Measurements from ENCODE around the gene CHD9.
A peak's percentile ranks its signal among the peaks of the same experiment; 100 is the strongest.

The CHD9 gene

DNA sequence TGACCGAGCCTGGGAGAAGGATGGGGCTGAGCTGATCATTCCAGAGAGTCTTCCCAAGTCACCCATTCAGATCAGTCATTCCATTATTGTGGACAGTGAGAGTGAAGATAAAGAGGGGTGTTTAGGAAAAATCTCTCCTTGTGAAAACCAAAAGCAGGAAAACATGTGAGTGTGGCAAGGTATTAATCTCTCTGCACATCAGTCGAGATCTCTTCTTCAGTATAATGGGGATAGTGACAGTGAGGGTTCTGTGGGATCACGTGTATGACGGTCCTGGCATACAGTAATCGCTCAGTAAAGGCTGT lies 35.4 kb downstream of the CHD9 start:
- Histone ChIP-seq H3K9ac (ENCODE audit: low read length) (no peak overlapping the region), H3K4me3 (ENCODE audit: low read depth in 1 of 2, low read length in 2 of 2) (peak overlapping the region in 1 of 2 donors; percentile 19)

DNA sequence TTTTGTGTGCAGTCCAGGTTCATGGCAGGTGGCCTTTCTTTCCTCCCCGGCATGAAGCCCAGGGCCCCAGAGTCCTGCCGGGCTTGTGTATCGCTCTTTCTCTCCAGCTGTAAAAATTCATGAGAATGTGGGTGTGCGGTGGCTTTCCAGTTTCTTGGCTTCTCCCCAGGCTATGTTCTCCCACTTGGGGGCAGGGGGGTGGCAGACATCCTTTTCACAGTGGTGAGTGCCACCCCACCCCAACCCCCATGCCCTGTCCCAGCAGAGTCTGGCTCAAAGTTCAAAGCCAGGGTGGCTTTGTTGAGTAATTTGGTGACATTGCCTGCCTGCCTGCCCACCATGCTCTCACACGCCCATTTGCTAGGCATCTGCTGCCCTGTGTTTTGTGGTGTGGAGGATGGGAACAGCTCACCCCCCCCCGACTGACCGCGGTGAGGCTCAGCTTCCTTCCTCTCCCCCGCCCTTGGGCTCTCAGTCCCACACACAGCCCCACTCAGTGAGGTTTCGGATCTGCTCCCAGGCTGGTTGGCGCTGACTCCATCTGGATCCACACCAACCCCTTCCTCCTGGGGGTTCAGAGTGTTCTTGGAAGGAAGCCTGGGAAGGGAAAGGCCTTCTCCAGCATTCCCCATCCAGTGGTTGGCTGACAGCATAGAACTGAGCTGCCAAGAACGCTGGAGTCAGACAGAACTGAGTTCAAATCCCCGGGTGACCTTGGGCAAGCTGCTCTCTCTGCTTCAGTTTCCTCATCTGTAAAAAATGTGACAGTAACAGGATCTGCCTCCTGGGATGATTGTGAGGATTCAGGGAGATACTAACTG lies 36.0 kb downstream of the CHD9 start:
- H3K9ac ChIP-seq (ENCODE audit: low read length) = no peak overlapping the region
- H3K36me3 ChIP-seq (ENCODE audit: insufficient read depth, low read length) = no peaks in the 10 kb centered on the region
- peaks cover 61% of the 10 kb centered on the region for H3K4me1 ChIP-seq (ENCODE audit: insufficient read depth, low read length)

More for the DNA sequence above, 35.4 kb downstream of the CHD9 start:
- no peaks in the 10 kb centered on the region for H3K27me3 ChIP-seq (ENCODE audit: control insufficient read depth in 1 of 2, insufficient read depth in 2 of 2, low read length in 2 of 2)
- H3K36me3 ChIP-seq (ENCODE audit: insufficient read depth, low read length) = no peaks in the 10 kb centered on the region
- no peaks in the 10 kb centered on the region for H3K9me3 ChIP-seq (ENCODE audit: low read length)
- H3K4me1 ChIP-seq (ENCODE audit: insufficient read depth, low read length) = peaks cover 61% of the 10 kb centered on the region
- H3K27ac ChIP-seq (ENCODE audit: low read depth, low read length) = peak overlapping the region; percentile 94

GRCh38 chr16:53091466-53092211 lies 36.8 kb downstream of the CHD9 start:
- peak overlapping the region; percentile 94 for H3K27ac ChIP-seq (ENCODE audit: low read depth, low read length)
- no peaks in the 10 kb centered on the region for H3K9me3 ChIP-seq (ENCODE audit: low read length)
- H3K4me1 ChIP-seq (ENCODE audit: insufficient read depth, low read length) = peaks cover 54% of the 10 kb centered on the region
- no peak overlapping the region for H3K4me3 ChIP-seq (ENCODE audit: low read depth in 1 of 2, low read length in 2 of 2)
- H3K9ac ChIP-seq (ENCODE audit: low read length) = no peak overlapping the region
- H3K36me3 ChIP-seq (ENCODE audit: insufficient read depth, low read length) = no peaks in the 10 kb centered on the region
- no peaks in the 10 kb centered on the region for H3K27me3 ChIP-seq (ENCODE audit: control insufficient read depth in 1 of 2, insufficient read depth in 2 of 2, low read length in 2 of 2)

More for the DNA sequence above, 36.0 kb downstream of the CHD9 start:
- Histone ChIP-seq H3K4me3 (ENCODE audit: low read depth in 1 of 2, low read length in 2 of 2) (peak overlapping the region in 1 of 2 donors; percentile 19), H3K9me3 (ENCODE audit: low read length) (no peaks in the 10 kb centered on the region), H3K27me3 (ENCODE audit: control insufficient read depth in 1 of 2, insufficient read depth in 2 of 2, low read length in 2 of 2) (no peaks in the 10 kb centered on the region), H3K27ac (ENCODE audit: low read depth, low read length) (peak overlapping the region; percentile 94)

DNA sequence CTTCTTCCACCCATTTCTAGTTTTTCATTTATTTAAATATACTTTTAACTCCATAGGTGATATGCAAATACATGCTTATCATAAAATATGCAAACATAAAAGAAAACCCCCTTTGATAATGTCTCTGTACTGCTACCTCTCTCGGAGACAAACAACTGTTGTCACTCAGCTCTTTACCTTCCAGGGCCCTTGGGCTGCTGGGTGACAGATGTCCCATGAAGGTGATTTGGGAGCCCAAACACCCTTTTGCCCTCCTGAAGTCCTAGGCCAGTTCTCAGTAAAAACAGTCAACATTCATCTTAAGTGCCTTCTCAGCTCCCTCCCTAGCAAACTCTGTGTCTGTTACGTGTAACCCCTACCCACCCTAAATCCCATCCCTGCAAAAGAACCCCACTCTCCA lies 37.5 kb downstream of the CHD9 start:
- H3K27me3 ChIP-seq (ENCODE audit: control insufficient read depth in 1 of 2, insufficient read depth in 2 of 2, low read length in 2 of 2) = no peaks in the 10 kb centered on the region
- no peaks in the 10 kb centered on the region for H3K9me3 ChIP-seq (ENCODE audit: low read length)
- H3K9ac ChIP-seq (ENCODE audit: low read length) = no peak overlapping the region
- H3K27ac ChIP-seq (ENCODE audit: low read depth, low read length) = peak overlapping the region; percentile 94
- H3K4me3 ChIP-seq (ENCODE audit: low read depth in 1 of 2, low read length in 2 of 2) = no peak overlapping the region
- peaks cover 47% of the 10 kb centered on the region for H3K4me1 ChIP-seq (ENCODE audit: insufficient read depth, low read length)
- no peaks in the 10 kb centered on the region for H3K36me3 ChIP-seq (ENCODE audit: insufficient read depth, low read length)

DNA sequence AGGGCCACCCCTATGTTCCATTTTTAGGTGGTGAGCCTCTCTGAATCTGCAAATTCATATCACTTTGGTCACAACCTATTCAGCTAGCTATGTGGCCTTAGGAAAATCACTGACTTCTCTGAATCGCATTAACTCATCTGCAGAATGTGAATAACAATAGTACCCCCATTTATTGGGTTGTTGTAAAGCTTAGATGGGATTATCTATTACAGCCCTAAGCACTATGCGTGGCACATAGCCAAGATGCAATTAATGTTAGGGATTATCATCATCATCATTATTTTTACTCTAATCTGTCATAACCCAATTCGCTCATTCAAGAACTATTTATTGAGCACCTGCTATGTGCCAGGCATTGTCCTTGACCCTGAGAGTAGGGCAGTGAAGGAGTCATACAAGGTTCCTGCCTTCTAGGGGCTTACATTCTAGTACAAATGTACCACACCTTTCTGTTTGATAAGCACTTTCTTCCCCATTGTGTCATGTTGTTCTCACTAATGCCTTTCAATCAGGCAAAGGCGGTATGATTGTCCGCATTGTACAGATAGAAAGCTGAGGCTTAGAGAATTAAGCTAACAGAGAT lies 38.5 kb downstream of the CHD9 start:
- no peaks in the 10 kb centered on the region for H3K36me3 ChIP-seq (ENCODE audit: insufficient read depth, low read length)
- H3K4me3 ChIP-seq (ENCODE audit: low read depth in 1 of 2, low read length in 2 of 2) = no peak overlapping the region
- H3K27me3 ChIP-seq (ENCODE audit: control insufficient read depth in 1 of 2, insufficient read depth in 2 of 2, low read length in 2 of 2) = no peaks in the 10 kb centered on the region
- H3K9me3 ChIP-seq (ENCODE audit: low read length) = no peaks in the 10 kb centered on the region
- H3K27ac ChIP-seq (ENCODE audit: low read depth, low read length) = peak overlapping the region; percentile 10
- no peak overlapping the region for H3K9ac ChIP-seq (ENCODE audit: low read length)
- peaks cover 42% of the 10 kb centered on the region for H3K4me1 ChIP-seq (ENCODE audit: insufficient read depth, low read length)

GRCh38 chr16:53094013-53094630 lies 39.3 kb downstream of the CHD9 start:
- Histone ChIP-seq H3K4me1 (ENCODE audit: insufficient read depth, low read length) (peaks cover 50% of the 10 kb centered on the region), H3K4me3 (ENCODE audit: low read depth in 1 of 2, low read length in 2 of 2) (no peak overlapping the region), H3K27me3 (ENCODE audit: control insufficient read depth in 1 of 2, insufficient read depth in 2 of 2, low read length in 2 of 2) (no peaks in the 10 kb centered on the region)

GRCh38 chr16:53097190-53097589 lies 42.4 kb downstream of the CHD9 start:
- no peak overlapping the region for H3K9ac ChIP-seq (ENCODE audit: low read length)
- no peaks in the 10 kb centered on the region for H3K9me3 ChIP-seq (ENCODE audit: low read length)
- H3K36me3 ChIP-seq (ENCODE audit: insufficient read depth, low read length) = no peaks in the 10 kb centered on the region
- no peak overlapping the region for H3K4me3 ChIP-seq (ENCODE audit: low read depth in 1 of 2, low read length in 2 of 2)
- peaks cover 51% of the 10 kb centered on the region for H3K4me1 ChIP-seq (ENCODE audit: insufficient read depth, low read length)
- H3K27me3 ChIP-seq (ENCODE audit: control insufficient read depth in 1 of 2, insufficient read depth in 2 of 2, low read length in 2 of 2) = no peaks in the 10 kb centered on the region
- H3K27ac ChIP-seq (ENCODE audit: low read depth, low read length) = no peak overlapping the region

More at GRCh38 chr16:53094013-53094630, 39.3 kb downstream of the CHD9 start:
- H3K27ac ChIP-seq (ENCODE audit: low read depth, low read length) = no peak overlapping the region
- H3K9me3 ChIP-seq (ENCODE audit: low read length) = no peaks in the 10 kb centered on the region
- no peak overlapping the region for H3K9ac ChIP-seq (ENCODE audit: low read length)
- H3K36me3 ChIP-seq (ENCODE audit: insufficient read depth, low read length) = no peaks in the 10 kb centered on the region

- H3K4me3 ChIP-seq (ENCODE audit: low read depth in 1 of 2, low read length in 2 of 2) = peak overlapping the region in 1 of 2 donors; percentile 44
- H3K27me3 ChIP-seq (ENCODE audit: control insufficient read depth in 1 of 2, insufficient read depth in 2 of 2, low read length in 2 of 2) = no peaks in the 10 kb centered on the region
- H3K9ac ChIP-seq (ENCODE audit: low read length) = peak overlapping the region; percentile 87
- peak overlapping the region; percentile 87 for H3K27ac ChIP-seq (ENCODE audit: low read depth, low read length)
- peaks cover 45% of the 10 kb centered on the region for H3K4me1 ChIP-seq (ENCODE audit: insufficient read depth, low read length)
- no peaks in the 10 kb centered on the region for H3K36me3 ChIP-seq (ENCODE audit: insufficient read depth, low read length)
- no peaks in the 10 kb centered on the region for H3K9me3 ChIP-seq (ENCODE audit: low read length)
Measured at GRCh38 chr16:53098526-53099317, 43.9 kb downstream of the CHD9 start.

DNA sequence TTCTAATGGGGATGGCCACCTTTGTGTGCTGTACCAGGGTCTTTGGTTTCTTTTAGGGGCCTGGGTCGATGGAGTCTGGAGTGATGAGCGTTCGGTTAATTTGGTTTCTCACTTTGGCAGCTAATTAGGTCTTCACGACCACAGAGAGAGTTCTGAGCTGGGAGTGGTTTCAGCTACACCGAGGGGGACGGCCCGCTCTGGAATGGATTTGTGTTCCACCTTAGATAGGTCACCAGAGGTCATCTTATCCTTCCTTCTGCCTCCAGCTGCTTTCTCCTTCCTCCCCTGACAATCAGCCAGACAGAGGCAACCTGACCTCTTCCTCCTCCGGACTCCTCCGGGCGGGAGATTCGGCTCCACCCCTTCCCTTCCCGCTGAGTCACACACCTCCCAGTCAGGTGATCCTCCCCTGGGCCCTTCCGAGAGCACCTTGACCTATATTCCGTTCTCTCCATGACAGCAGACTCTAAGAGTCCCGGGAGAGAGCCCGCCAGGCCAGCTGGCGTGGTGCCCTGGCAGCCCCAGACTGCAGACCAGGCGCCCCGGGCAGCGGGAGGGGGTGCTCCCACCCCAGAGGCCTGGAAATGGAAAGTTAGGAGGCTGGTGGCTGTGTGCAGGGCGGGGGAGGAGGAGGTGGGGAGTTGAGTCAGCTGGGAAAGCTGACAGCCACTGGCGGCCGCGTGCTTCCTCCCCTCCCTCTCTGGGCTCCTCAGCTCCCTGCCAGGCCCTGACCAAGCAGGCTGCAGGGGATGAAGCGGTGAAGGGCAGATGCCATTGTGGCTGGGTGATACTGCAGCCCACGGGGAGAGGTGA lies 44.7 kb downstream of the CHD9 start:
- Histone ChIP-seq H3K4me1 (ENCODE audit: insufficient read depth, low read length) (peaks cover 39% of the 10 kb centered on the region), H3K4me3 (ENCODE audit: low read depth in 1 of 2, low read length in 2 of 2) (peak overlapping the region; percentile 22 to 44), H3K9me3 (ENCODE audit: low read length) (no peaks in the 10 kb centered on the region), H3K36me3 (ENCODE audit: insufficient read depth, low read length) (no peaks in the 10 kb centered on the region), H3K27ac (ENCODE audit: low read depth, low read length) (peak overlapping the region; percentile 87), H3K9ac (ENCODE audit: low read length) (peak overlapping the region; percentile 87), H3K27me3 (ENCODE audit: control insufficient read depth in 1 of 2, insufficient read depth in 2 of 2, low read length in 2 of 2) (no peaks in the 10 kb centered on the region)

- H3K9me3 ChIP-seq (ENCODE audit: low read length) = no peaks in the 10 kb centered on the region
- H3K4me3 ChIP-seq (ENCODE audit: low read depth in 1 of 2, low read length in 2 of 2) = peak overlapping the region; percentile 22 to 44
- H3K36me3 ChIP-seq (ENCODE audit: insufficient read depth, low read length) = no peaks in the 10 kb centered on the region
- peak overlapping the region; percentile 87 for H3K27ac ChIP-seq (ENCODE audit: low read depth, low read length)
- H3K4me1 ChIP-seq (ENCODE audit: insufficient read depth, low read length) = peaks cover 39% of the 10 kb centered on the region
- peak overlapping the region; percentile 54 for H3K9ac ChIP-seq (ENCODE audit: low read length)
- no peaks in the 10 kb centered on the region for H3K27me3 ChIP-seq (ENCODE audit: control insufficient read depth in 1 of 2, insufficient read depth in 2 of 2, low read length in 2 of 2)
Measured at GRCh38 chr16:53100131-53100748, 45.4 kb downstream of the CHD9 start.

Data from muscle layer of colon (tissue), 2 donors.